WTC11 (cell line): ENCODE data around the gene UBL3.

Experiments
- CREB1 ChIP-seq: sonication (generic); formaldehyde crosslinking; IDR thresholded peaks from 2 replicates; pipeline ENCODE4 v1.8.0; 2023; ENCODE audit warnings: mild to moderate bottlenecking, missing genetic modification reagents
- EMX1 ChIP-seq: fragments of 250-450 bp; sonication (Bioruptor Pico); IDR thresholded peaks from 2 replicates; pipeline ENCODE4 v1.8.0; 2021; ENCODE audit warnings: mild to moderate bottlenecking
- ETV6 ChIP-seq: sonication (generic); formaldehyde crosslinking; IDR thresholded peaks from 2 replicates; pipeline ENCODE4 v1.8.1; 2022; ENCODE audit warnings: mild to moderate bottlenecking, missing genetic modification reagents
- MYBL2 ChIP-seq: sonication (generic); formaldehyde crosslinking; IDR thresholded peaks from 2 replicates; pipeline ENCODE4 v1.8.1; 2023; ENCODE audit warnings: mild to moderate bottlenecking, moderate library complexity, missing genetic modification reagents
- NR1H2 ChIP-seq: sonication (generic); formaldehyde crosslinking; IDR thresholded peaks from 2 replicates; pipeline ENCODE4 v1.9.0; 2021; ENCODE audit warnings: mild to moderate bottlenecking, moderate library complexity, missing genetic modification reagents
- ZNF263 ChIP-seq: sonication (generic); formaldehyde crosslinking; IDR thresholded peaks from 2 replicates; pipeline ENCODE4 v1.8.1; 2022; ENCODE audit warnings: low read depth, mild to moderate bottlenecking, moderate library complexity, missing genetic modification reagents
- TF ChIP-seq, protein P1 (sequence below): sonication (generic); formaldehyde crosslinking; IDR thresholded peaks from 2 replicates; pipeline ENCODE4 v1.8.1; 2023; ENCODE audit warnings: mild to moderate bottlenecking, missing genetic modification reagents, moderate library complexity
- TF ChIP-seq, protein P2 (sequence below): fragments of 200-600 bp; IDR thresholded peaks from 2 replicates; pipeline ENCODE4 v1.8.0; 2022; ENCODE audit warnings: antibody characterized with exemption
- TF ChIP-seq, protein P3 (sequence below): sonication (generic); formaldehyde crosslinking; IDR thresholded peaks from 2 replicates; pipeline ENCODE4 v1.8.1; 2022; ENCODE audit warnings: low read depth, mild to moderate bottlenecking, moderate library complexity, missing genetic modification reagents, borderline replicate concordance
- TF ChIP-seq, protein P4 (sequence below): sonication (generic); formaldehyde crosslinking; IDR thresholded peaks from 2 replicates; pipeline ENCODE4 v1.8.0; 2022; ENCODE audit warnings: mild to moderate bottlenecking, missing genetic modification reagents

DNA sequence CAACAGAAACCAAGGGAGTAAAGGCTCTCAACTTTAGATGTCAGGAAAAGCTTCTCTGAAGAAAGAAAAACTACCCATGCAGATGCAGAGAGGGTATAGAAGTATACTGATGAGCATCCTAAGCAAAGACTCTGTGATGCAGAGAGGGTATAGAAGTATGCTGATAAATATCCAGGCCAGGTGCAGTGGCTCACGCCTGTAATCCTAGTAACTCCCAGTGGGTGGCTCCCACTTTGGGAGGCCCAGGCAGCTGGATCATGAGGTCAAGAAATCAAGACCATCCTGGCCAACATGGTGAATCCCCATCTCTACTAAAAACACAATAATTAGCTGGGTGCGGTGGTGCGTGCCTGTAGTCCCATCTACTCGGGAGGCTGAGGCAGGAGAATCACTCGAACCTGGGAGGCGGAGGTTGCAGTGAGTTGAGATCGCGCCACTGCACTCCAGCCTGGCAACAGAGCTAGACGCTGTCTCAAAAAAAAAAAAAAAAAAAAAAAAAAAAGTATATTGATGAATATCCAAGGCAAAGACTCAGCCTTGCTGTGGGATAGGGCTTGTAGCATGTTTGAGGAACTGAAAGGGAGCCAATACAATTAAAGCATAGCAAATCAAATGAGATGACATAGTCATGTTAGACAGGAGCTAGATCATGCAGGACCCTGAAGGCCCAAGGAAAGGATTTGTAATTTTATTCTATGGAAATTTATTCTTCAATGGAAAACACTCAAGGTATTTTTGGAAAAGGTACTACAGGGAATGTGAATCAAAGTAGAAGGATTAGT is 14.9 kb downstream of the UBL3 start:
- TF ChIP-seq, protein P1, sequence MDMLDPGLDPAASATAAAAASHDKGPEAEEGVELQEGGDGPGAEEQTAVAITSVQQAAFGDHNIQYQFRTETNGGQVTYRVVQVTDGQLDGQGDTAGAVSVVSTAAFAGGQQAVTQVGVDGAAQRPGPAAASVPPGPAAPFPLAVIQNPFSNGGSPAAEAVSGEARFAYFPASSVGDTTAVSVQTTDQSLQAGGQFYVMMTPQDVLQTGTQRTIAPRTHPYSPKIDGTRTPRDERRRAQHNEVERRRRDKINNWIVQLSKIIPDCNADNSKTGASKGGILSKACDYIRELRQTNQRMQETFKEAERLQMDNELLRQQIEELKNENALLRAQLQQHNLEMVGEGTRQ (CRISPR knock-in tag): no peak
- TF ChIP-seq ETV6 (CRISPR knock-in tag) (no peak), CREB1 (no peak), ZNF263 (CRISPR knock-in tag) (no peak), NR1H2 (CRISPR knock-in tag) (no peak), MYBL2 (CRISPR knock-in tag) (no peak), EMX1 (CRISPR knock-in tag) (no peak)
- TF ChIP-seq, protein P2, sequence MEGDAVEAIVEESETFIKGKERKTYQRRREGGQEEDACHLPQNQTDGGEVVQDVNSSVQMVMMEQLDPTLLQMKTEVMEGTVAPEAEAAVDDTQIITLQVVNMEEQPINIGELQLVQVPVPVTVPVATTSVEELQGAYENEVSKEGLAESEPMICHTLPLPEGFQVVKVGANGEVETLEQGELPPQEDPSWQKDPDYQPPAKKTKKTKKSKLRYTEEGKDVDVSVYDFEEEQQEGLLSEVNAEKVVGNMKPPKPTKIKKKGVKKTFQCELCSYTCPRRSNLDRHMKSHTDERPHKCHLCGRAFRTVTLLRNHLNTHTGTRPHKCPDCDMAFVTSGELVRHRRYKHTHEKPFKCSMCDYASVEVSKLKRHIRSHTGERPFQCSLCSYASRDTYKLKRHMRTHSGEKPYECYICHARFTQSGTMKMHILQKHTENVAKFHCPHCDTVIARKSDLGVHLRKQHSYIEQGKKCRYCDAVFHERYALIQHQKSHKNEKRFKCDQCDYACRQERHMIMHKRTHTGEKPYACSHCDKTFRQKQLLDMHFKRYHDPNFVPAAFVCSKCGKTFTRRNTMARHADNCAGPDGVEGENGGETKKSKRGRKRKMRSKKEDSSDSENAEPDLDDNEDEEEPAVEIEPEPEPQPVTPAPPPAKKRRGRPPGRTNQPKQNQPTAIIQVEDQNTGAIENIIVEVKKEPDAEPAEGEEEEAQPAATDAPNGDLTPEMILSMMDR: no peak
- TF ChIP-seq, protein P3, sequence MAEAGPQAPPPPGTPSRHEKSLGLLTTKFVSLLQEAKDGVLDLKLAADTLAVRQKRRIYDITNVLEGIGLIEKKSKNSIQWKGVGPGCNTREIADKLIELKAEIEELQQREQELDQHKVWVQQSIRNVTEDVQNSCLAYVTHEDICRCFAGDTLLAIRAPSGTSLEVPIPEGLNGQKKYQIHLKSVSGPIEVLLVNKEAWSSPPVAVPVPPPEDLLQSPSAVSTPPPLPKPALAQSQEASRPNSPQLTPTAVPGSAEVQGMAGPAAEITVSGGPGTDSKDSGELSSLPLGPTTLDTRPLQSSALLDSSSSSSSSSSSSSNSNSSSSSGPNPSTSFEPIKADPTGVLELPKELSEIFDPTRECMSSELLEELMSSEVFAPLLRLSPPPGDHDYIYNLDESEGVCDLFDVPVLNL (CRISPR knock-in tag): no peak
- TF ChIP-seq, protein P4, sequence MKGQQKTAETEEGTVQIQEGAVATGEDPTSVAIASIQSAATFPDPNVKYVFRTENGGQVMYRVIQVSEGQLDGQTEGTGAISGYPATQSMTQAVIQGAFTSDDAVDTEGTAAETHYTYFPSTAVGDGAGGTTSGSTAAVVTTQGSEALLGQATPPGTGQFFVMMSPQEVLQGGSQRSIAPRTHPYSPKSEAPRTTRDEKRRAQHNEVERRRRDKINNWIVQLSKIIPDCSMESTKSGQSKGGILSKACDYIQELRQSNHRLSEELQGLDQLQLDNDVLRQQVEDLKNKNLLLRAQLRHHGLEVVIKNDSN: no peak
